OCI-LY1 (cell line): ENCODE results near the gene GSDMA.

ENCODE experiments used
- EZH2 ChIP-seq: fragments of 200-600 bp; sonication (generic), shearing (Covaris generic); IDR thresholded peaks from 2 replicates; pipeline ENCODE4 v1.8.0; 2017; ENCODE audit warnings: borderline replicate concordance, mixed run types, mild to moderate bottlenecking, antibody characterized with exemption, low read length, moderate library complexity, mixed read lengths
- TF ChIP-seq, protein P1 (sequence below): fragments of 200-600 bp; sonication (generic), shearing (Covaris generic); IDR thresholded peaks from 2 replicates; pipeline ENCODE4 v1.5.1; 2017; ENCODE audit warnings: mild to moderate bottlenecking, antibody characterized with exemption, low read length, moderate library complexity, mixed read lengths

DNA sequence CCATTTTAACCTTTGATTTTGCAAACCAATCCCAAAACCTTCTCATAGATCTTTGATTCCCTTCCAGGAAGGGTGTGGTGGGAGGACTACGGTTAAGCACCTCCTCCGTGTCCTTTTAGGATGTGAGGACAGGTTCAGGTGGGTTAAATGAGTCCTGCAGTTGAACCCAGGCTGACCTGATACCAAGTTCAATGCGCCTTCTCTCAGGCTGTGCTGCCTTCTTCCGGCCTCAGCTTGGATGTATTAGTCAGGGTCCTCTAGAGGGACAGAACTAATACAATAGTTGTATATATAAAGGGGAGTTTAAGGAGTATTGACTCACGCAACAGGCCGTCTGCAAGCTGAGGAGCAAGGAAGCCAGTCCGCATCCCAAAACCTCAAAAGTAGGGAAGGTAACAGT, 41.9 kb downstream of the GSDMA start:
- TF ChIP-seq, protein P1, sequence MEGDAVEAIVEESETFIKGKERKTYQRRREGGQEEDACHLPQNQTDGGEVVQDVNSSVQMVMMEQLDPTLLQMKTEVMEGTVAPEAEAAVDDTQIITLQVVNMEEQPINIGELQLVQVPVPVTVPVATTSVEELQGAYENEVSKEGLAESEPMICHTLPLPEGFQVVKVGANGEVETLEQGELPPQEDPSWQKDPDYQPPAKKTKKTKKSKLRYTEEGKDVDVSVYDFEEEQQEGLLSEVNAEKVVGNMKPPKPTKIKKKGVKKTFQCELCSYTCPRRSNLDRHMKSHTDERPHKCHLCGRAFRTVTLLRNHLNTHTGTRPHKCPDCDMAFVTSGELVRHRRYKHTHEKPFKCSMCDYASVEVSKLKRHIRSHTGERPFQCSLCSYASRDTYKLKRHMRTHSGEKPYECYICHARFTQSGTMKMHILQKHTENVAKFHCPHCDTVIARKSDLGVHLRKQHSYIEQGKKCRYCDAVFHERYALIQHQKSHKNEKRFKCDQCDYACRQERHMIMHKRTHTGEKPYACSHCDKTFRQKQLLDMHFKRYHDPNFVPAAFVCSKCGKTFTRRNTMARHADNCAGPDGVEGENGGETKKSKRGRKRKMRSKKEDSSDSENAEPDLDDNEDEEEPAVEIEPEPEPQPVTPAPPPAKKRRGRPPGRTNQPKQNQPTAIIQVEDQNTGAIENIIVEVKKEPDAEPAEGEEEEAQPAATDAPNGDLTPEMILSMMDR, result no peak
- no peak for TF ChIP-seq EZH2
